Testis (tissue), 2 donors: ENCODE measurements around the gene PLN.

Experiments
- CTCF ChIP-seq, 3 experiments: fragments of 450-650 bp in 2 of 3; fragments of 200-600 bp in 1 of 3; sonication (generic) in 1 of 3; IDR thresholded peaks; one replicate each; pipeline ENCODE4 v1.5.1; 2016 to 2019; ENCODE audit warnings: antibody characterized with exemption in 3 of 3, mild to moderate bottlenecking in 2 of 3, moderate library complexity in 1 of 3
- POLR2A ChIP-seq: fragments of 450-650 bp; IDR thresholded peaks from one replicate; pipeline ENCODE4 v1.6.1; 2017; ENCODE audit warnings: antibody characterized with exemption, mild to moderate bottlenecking, moderate library complexity

- TF ChIP-seq CTCF (IDR thresholded peaks at IDR 0.05) = no peak
- no peak for TF ChIP-seq POLR2A
Measured at GRCh38 chr6:118562959-118563358, 14.9 kb downstream of the PLN start.
